ENCODE results near the gene NPY.

GRCh38 chr7:24291271-24291670 is 7.3 kb downstream of the NPY start:
- TF ChIP-seq ZFP36 (IDR thresholded peaks at IDR 0.05; ENCODE audit: borderline replicate concordance, partially characterized antibody), result no peak
- TF ChIP-seq BCL3 (IDR thresholded peaks at IDR 0.05), result no peak
- no peak for TF ChIP-seq CTCF (IDR thresholded peaks at IDR 0.05)
- TF ChIP-seq REST (IDR thresholded peaks at IDR 0.05), result no peak
- no peak for TF ChIP-seq POLR2A (IDR thresholded peaks at IDR 0.05; ENCODE audit: low read length)
- TF ChIP-seq BHLHE40 (IDR thresholded peaks at IDR 0.05; ENCODE audit: low read depth, low read length), result no peak
- TF ChIP-seq JUN (IDR thresholded peaks at IDR 0.05), result no peak
- no peak for TF ChIP-seq ZC3H11A (IDR thresholded peaks at IDR 0.05)
- TF ChIP-seq USF2 (IDR thresholded peaks at IDR 0.05), result no peak
- no peak for TF ChIP-seq E2F6 (IDR thresholded peaks at IDR 0.05; ENCODE audit: borderline replicate concordance, low read depth)
- TF ChIP-seq MAX (IDR thresholded peaks at IDR 0.05), result no peak
- no peak for TF ChIP-seq SMC3 (IDR thresholded peaks at IDR 0.05)
- no peak for TF ChIP-seq MYC (IDR thresholded peaks at IDR 0.05; ENCODE audit: borderline replicate concordance, low read length)
